ENCODE results near the gene GDF10. TPM values are rescaled to one million over a fixed set of nuclear protein-coding genes. Genes with fewer than 3 reads are reported as not detected.

GDF10 gene
- total RNA-seq, 1 experiment from 2014 or later: 0.20 TPM

DNA sequence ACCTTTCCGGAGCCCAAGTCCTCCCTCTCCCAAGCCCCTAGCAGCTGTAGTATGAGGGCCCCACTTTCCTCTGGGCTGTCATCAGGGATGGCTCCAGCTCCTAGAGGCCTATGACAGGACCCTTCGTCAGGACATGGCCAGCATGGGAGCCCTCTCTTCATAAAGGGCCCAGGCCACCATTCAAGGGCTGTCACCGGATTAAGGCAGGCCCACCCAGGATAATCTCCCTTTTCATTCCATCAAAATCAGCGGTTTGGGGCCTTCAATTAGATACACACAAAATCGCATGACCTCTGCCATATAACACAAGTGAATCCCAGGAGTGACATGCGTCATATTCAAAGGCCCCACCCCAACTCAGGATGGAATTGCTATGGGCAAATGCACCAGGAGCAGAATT is 12.2 kb upstream of the GDF10 start:
- no peak overlapping the region for H3K23ac ChIP-seq (ENCODE audit: insufficient read length, low read depth, low read length)
- Mint-ChIP-seq H3K4me3 (no peak overlapping the region), H3K27ac (no peak overlapping the region), H3K27me3 (ENCODE audit: low read depth) (peaks cover 15% of the 10 kb centered on the region), H3K36me3 (ENCODE audit: insufficient read depth in 1 of 3, low read depth in 3 of 3) (no peaks in the 10 kb centered on the region), H3K4me1 (no peaks in the 10 kb centered on the region), H3K9me3 (no peaks in the 10 kb centered on the region)
- no peak overlapping the region for H2BK120ac ChIP-seq (ENCODE audit: low read depth, low read length, poor library complexity, severe bottlenecking)
- H3K4ac ChIP-seq (ENCODE audit: low read depth, low read length): no peak overlapping the region
- no peaks in the 10 kb centered on the region for H4K20me1 ChIP-seq (ENCODE audit: control insufficient read depth, insufficient read depth, insufficient read length)
- H3K27me3 ChIP-seq (ENCODE audit: insufficient read depth, low read length): no peaks in the 10 kb centered on the region
- no peak overlapping the region for H3K18ac ChIP-seq (ENCODE audit: insufficient read length, low read depth, low read length)
- H3K56ac ChIP-seq (ENCODE audit: insufficient read length, low read depth, low read length): no peak overlapping the region
- H4K8ac ChIP-seq (replicated peaks; ENCODE audit: insufficient read length, low read depth, low read length): no peak overlapping the region
- H2BK15ac ChIP-seq (ENCODE audit: low read depth, low read length): no peak overlapping the region
- no peak for TF ChIP-seq CTCF (conservative IDR thresholded peaks at IDR 0.05)
- H4K91ac ChIP-seq (ENCODE audit: insufficient read length, low read depth, low read length): no peak overlapping the region
- no peaks in the 10 kb centered on the region for H3K4me1 ChIP-seq (ENCODE audit: insufficient read depth, low read length)
- no peak overlapping the region for H3K14ac ChIP-seq (ENCODE audit: insufficient read depth, low read length)
- no peaks in the 10 kb centered on the region for H3K23me2 ChIP-seq (ENCODE audit: insufficient read length, low read depth, low read length, poor library complexity, severe bottlenecking)
- no peak overlapping the region for H3K4me2 ChIP-seq (ENCODE audit: insufficient read depth, insufficient read length, low read length)
- no peaks in the 10 kb centered on the region for H3K9me3 ChIP-seq (ENCODE audit: control insufficient read depth, low read depth, low read length)
- no peak overlapping the region for H4K5ac ChIP-seq (ENCODE audit: insufficient read length, low read depth, low read length)
- H3K79me1 ChIP-seq (ENCODE audit: insufficient read depth, low read depth, low read length, poor library complexity, severe bottlenecking): no peaks in the 10 kb centered on the region
- no peaks in the 10 kb centered on the region for H3K79me2 ChIP-seq (ENCODE audit: insufficient read depth, low read length)
- no CpG with 5 or more reads among the region's 6 CpGs for WGBS (ENCODE audit: extremely low coverage, insufficient read length, low lambda C conversion rate)
- H3K9ac ChIP-seq (ENCODE audit: extremely low read depth, insufficient read length, low read length): no peak overlapping the region
- no peak overlapping the region for H3K27ac ChIP-seq (ENCODE audit: insufficient read length, low read depth, low read length)
- H2BK5ac ChIP-seq (ENCODE audit: insufficient read length, low read length): no peak overlapping the region
- H2BK12ac ChIP-seq (ENCODE audit: insufficient read length, low read depth, low read length): no peak overlapping the region
- no peak overlapping the region for H2AK5ac ChIP-seq (ENCODE audit: insufficient read length, low read length)
- no peak overlapping the region for H3T11ph ChIP-seq (ENCODE audit: low read length)
- no peak overlapping the region for H2BK20ac ChIP-seq (ENCODE audit: low read depth, low read length, poor library complexity, severe bottlenecking)
- H2AFZ ChIP-seq (ENCODE audit: low read length): no peak overlapping the region
- no peak for DNase-seq
